WTC11 (cell line): ENCODE measurements around the gene TANGO6. TPM values are rescaled to one million over a fixed set of nuclear protein-coding genes. Genes with fewer than 3 reads are reported as not detected.

ENCODE experiments used
- ATAC-seq: fragments of 200-7000 bp; cut with Tn5 transposase; 2 replicates; pipeline ENCODE4 v1.10.0; 2021; ENCODE audit warnings: mild to moderate bottlenecking, moderate library complexity
- CTCF ChIA-PET: fragments of 300-600 bp; sonication (Branson Sonifier 250); formaldehyde crosslinking; loops from one replicate; lab custom pipeline; 2021; ENCODE audit warnings: antibody characterized with exemption; lab: Charles Lee
- POLR2A ChIA-PET: fragments of 350-600 bp; sonication (Branson Sonifier 250); formaldehyde crosslinking; loops from one replicate; lab custom pipeline; 2021; ENCODE audit warnings: antibody characterized with exemption; lab: Charles Lee
- DNase-seq: peaks from one replicate; pipeline ENCODE4 v3.0.0; 2021; ENCODE audit warnings: low spot score
- H3K27ac Mint-ChIP-seq: 2 replicates; pipeline ENCODE4 v1.8.0; 2021; ENCODE audit warnings: mixed read lengths
- H3K27me3 Mint-ChIP-seq: 2 replicates; pipeline ENCODE4 v1.8.0; 2021; ENCODE audit warnings: low read depth, mild to moderate bottlenecking, moderate library complexity, mixed read lengths
- H3K36me3 Mint-ChIP-seq: 2 replicates; pipeline ENCODE4 v1.8.0; 2021; ENCODE audit warnings: mixed read lengths
- H3K4me1 Mint-ChIP-seq: 2 replicates; pipeline ENCODE4 v1.8.0; 2022; ENCODE audit warnings: mixed read lengths
- H3K4me3 Mint-ChIP-seq: 2 replicates; pipeline ENCODE4 v1.8.0; 2021; ENCODE audit warnings: mild to moderate bottlenecking, moderate library complexity, mixed read lengths
- H3K9me3 Mint-ChIP-seq: 2 replicates; pipeline ENCODE4 v1.8.0; 2021; ENCODE audit warnings: mixed read lengths
- CBFB ChIP-seq: sonication (generic); formaldehyde crosslinking; IDR thresholded peaks from 2 replicates; pipeline ENCODE4 v1.8.1; 2022; ENCODE audit warnings: mild to moderate bottlenecking, low read depth, missing genetic modification reagents
- ETV6 ChIP-seq: sonication (generic); formaldehyde crosslinking; IDR thresholded peaks from 2 replicates; pipeline ENCODE4 v1.8.1; 2022; ENCODE audit warnings: mild to moderate bottlenecking, missing genetic modification reagents
- GTF2I ChIP-seq: fragments of 250-450 bp; sonication (Bioruptor Pico); conservative IDR thresholded peaks from 2 replicates; pipeline ENCODE4 v1.4.0; 2021; ENCODE audit warnings: mild to moderate bottlenecking
- HMGA2 ChIP-seq: fragments of 250-450 bp; sonication (Bioruptor Pico); IDR thresholded peaks from 2 replicates; pipeline ENCODE4 v1.4.0; 2021; ENCODE audit warnings: mild to moderate bottlenecking, moderate library complexity
- KAT7 ChIP-seq: sonication (generic); formaldehyde crosslinking; IDR thresholded peaks from 2 replicates; pipeline ENCODE4 v1.8.1; 2023; ENCODE audit warnings: missing genetic modification reagents, mild to moderate bottlenecking, borderline replicate concordance
- NFATC4 ChIP-seq: fragments of 250-450 bp; sonication (Bioruptor Pico); IDR thresholded peaks from 2 replicates; pipeline ENCODE4 v1.9.0; 2021; ENCODE audit warnings: mild to moderate bottlenecking
- NFE2L1 ChIP-seq: sonication (generic); formaldehyde crosslinking; IDR thresholded peaks from 2 replicates; pipeline ENCODE4 v1.8.1; 2023; ENCODE audit warnings: missing genetic modification reagents
- OVOL2 ChIP-seq: fragments of 250-450 bp; sonication (Bioruptor Pico); IDR thresholded peaks from 2 replicates; pipeline ENCODE4 v1.9.0; 2021; ENCODE audit warnings: mild to moderate bottlenecking, borderline replicate concordance
- SMAD3 ChIP-seq: sonication (generic); formaldehyde crosslinking; IDR thresholded peaks from 2 replicates; pipeline ENCODE4 v1.8.0; 2022; ENCODE audit warnings: missing genetic modification reagents, mild to moderate bottlenecking, borderline replicate concordance
- SP1 ChIP-seq: sonication (generic); formaldehyde crosslinking; conservative IDR thresholded peaks from 2 replicates; pipeline ENCODE4 v1.8.1; 2022; ENCODE audit warnings: missing genetic modification reagents
- ZNF121 ChIP-seq: sonication (generic); formaldehyde crosslinking; IDR thresholded peaks from 2 replicates; pipeline ENCODE4 v1.8.0; 2023; ENCODE audit warnings: missing genetic modification reagents
- ZNF396 ChIP-seq: fragments of 250-450 bp; sonication (Bioruptor Pico); IDR thresholded peaks from 2 replicates; pipeline ENCODE4 v1.8.0; 2021; ENCODE audit warnings: mild to moderate bottlenecking, moderate library complexity, borderline replicate concordance
- ZNF416 ChIP-seq: fragments of 250-450 bp; sonication (Bioruptor Pico); IDR thresholded peaks from 2 replicates; pipeline ENCODE4 v1.9.0; 2021; ENCODE audit warnings: mild to moderate bottlenecking, inconsistent platforms
- total RNA-seq: library from RNA; stranded (reverse); gene quantifications from 3 replicates; pipeline ENCODE4 v1.2.3, GENCODE V29; 2021
- TF ChIP-seq, protein P1 (sequence below): sonication (generic); formaldehyde crosslinking; IDR thresholded peaks from 2 replicates; pipeline ENCODE4 v1.8.1; 2023; ENCODE audit warnings: mild to moderate bottlenecking, missing genetic modification reagents
- TF ChIP-seq, protein P2 (sequence below): sonication (generic); formaldehyde crosslinking; conservative IDR thresholded peaks from 2 replicates; pipeline ENCODE4 v1.8.1; 2023; ENCODE audit warnings: mild to moderate bottlenecking, low read depth, missing genetic modification reagents, moderate library complexity
- TF ChIP-seq, protein P3 (sequence below): sonication (generic); formaldehyde crosslinking; IDR thresholded peaks from 2 replicates; pipeline ENCODE4 v1.8.1; 2022; ENCODE audit warnings: mild to moderate bottlenecking, missing genetic modification reagents, moderate library complexity, borderline replicate concordance
- TF ChIP-seq, protein P4 (sequence below): fragments of 250-450 bp; sonication (Bioruptor Pico); IDR thresholded peaks from 2 replicates; pipeline ENCODE4 v1.8.0; 2021; ENCODE audit warnings: mild to moderate bottlenecking
- TF ChIP-seq, protein P5 (sequence below): fragments of 250-450 bp; sonication (Bioruptor Pico); conservative IDR thresholded peaks from 2 replicates; pipeline ENCODE4 v1.9.0; 2021; ENCODE audit warnings: mild to moderate bottlenecking
- TF ChIP-seq, protein P6 (sequence below): sonication (generic); formaldehyde crosslinking; IDR thresholded peaks from 2 replicates; pipeline ENCODE4 v1.8.0; 2022; ENCODE audit warnings: mild to moderate bottlenecking, missing genetic modification reagents
- TF ChIP-seq, protein P7 (sequence below): fragments of 250-450 bp; sonication (Bioruptor Pico); IDR thresholded peaks from 2 replicates; pipeline ENCODE4 v1.9.0; 2021; ENCODE audit warnings: moderate library complexity, mild to moderate bottlenecking, inconsistent platforms, borderline replicate concordance

TANGO6 gene
- total RNA-seq, 1 experiment from 2014 or later = 15.6 TPM

DNA sequence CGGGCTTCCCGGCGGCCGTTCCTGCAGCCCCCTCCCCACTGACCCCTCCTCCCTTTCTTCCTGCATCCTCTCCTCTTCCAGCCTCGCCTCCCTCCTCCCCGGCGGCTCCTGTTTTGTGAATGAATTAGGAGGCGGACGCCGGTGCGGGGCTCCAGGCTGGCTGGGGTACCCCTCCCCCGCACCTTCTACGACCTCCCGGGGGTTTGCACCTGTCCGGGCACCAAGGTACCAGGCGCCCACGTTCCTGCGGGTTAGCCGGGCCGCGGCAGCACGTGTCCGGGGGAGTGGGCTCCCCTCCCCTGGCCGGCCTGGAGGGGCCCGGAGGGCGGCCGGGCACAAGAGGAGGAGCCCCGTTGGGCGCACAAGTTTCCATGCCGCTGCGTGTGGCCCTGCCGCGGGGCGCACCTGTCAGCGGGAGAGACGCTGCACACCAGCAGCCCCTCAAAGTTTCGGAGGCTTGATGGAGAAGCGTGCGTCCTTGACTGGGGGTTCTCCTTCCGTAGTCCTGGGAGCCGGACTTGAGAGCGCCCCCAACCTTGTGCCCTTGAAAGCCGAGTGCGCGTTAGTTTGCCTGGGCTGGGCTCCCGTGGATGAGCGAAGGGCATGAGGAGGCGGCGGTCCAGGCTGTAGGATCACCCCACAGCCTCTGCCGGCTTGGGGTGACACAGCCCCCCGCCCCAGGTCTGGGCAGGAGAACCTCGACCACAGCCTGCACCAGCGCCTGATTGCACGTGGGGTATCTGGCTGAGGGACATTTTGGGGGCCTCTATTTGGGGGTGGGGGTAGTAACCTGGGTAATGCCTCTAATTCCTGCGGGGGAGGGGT is 263.4 kb downstream of the TANGO6 start (continued):
- TF ChIP-seq, protein P1, sequence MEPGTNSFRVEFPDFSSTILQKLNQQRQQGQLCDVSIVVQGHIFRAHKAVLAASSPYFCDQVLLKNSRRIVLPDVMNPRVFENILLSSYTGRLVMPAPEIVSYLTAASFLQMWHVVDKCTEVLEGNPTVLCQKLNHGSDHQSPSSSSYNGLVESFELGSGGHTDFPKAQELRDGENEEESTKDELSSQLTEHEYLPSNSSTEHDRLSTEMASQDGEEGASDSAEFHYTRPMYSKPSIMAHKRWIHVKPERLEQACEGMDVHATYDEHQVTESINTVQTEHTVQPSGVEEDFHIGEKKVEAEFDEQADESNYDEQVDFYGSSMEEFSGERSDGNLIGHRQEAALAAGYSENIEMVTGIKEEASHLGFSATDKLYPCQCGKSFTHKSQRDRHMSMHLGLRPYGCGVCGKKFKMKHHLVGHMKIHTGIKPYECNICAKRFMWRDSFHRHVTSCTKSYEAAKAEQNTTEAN (CRISPR knock-in tag) = no peak
- TF ChIP-seq, protein P2, sequence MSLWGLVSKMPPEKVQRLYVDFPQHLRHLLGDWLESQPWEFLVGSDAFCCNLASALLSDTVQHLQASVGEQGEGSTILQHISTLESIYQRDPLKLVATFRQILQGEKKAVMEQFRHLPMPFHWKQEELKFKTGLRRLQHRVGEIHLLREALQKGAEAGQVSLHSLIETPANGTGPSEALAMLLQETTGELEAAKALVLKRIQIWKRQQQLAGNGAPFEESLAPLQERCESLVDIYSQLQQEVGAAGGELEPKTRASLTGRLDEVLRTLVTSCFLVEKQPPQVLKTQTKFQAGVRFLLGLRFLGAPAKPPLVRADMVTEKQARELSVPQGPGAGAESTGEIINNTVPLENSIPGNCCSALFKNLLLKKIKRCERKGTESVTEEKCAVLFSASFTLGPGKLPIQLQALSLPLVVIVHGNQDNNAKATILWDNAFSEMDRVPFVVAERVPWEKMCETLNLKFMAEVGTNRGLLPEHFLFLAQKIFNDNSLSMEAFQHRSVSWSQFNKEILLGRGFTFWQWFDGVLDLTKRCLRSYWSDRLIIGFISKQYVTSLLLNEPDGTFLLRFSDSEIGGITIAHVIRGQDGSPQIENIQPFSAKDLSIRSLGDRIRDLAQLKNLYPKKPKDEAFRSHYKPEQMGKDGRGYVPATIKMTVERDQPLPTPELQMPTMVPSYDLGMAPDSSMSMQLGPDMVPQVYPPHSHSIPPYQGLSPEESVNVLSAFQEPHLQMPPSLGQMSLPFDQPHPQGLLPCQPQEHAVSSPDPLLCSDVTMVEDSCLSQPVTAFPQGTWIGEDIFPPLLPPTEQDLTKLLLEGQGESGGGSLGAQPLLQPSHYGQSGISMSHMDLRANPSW (CRISPR knock-in tag) = no peak
- TF ChIP-seq HMGA2 (CRISPR knock-in tag) = no peak
- no peak for TF ChIP-seq ZNF121 (CRISPR knock-in tag)
- TF ChIP-seq ZNF416 = no peak
- peak; percentile 7; the same call in 1 of the 2 replicates for TF ChIP-seq ETV6
- no peak for TF ChIP-seq SP1 (CRISPR knock-in tag)
- TF ChIP-seq, protein P3, sequence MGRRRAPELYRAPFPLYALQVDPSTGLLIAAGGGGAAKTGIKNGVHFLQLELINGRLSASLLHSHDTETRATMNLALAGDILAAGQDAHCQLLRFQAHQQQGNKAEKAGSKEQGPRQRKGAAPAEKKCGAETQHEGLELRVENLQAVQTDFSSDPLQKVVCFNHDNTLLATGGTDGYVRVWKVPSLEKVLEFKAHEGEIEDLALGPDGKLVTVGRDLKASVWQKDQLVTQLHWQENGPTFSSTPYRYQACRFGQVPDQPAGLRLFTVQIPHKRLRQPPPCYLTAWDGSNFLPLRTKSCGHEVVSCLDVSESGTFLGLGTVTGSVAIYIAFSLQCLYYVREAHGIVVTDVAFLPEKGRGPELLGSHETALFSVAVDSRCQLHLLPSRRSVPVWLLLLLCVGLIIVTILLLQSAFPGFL = no peak
- no peak for TF ChIP-seq NFATC4 (CRISPR knock-in tag)
- TF ChIP-seq KAT7 = no peak
- TF ChIP-seq, protein P4, sequence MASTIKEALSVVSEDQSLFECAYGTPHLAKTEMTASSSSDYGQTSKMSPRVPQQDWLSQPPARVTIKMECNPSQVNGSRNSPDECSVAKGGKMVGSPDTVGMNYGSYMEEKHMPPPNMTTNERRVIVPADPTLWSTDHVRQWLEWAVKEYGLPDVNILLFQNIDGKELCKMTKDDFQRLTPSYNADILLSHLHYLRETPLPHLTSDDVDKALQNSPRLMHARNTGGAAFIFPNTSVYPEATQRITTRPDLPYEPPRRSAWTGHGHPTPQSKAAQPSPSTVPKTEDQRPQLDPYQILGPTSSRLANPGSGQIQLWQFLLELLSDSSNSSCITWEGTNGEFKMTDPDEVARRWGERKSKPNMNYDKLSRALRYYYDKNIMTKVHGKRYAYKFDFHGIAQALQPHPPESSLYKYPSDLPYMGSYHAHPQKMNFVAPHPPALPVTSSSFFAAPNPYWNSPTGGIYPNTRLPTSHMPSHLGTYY = no peak
- no peak for TF ChIP-seq GTF2I (CRISPR knock-in tag)
- TF ChIP-seq, protein P5, sequence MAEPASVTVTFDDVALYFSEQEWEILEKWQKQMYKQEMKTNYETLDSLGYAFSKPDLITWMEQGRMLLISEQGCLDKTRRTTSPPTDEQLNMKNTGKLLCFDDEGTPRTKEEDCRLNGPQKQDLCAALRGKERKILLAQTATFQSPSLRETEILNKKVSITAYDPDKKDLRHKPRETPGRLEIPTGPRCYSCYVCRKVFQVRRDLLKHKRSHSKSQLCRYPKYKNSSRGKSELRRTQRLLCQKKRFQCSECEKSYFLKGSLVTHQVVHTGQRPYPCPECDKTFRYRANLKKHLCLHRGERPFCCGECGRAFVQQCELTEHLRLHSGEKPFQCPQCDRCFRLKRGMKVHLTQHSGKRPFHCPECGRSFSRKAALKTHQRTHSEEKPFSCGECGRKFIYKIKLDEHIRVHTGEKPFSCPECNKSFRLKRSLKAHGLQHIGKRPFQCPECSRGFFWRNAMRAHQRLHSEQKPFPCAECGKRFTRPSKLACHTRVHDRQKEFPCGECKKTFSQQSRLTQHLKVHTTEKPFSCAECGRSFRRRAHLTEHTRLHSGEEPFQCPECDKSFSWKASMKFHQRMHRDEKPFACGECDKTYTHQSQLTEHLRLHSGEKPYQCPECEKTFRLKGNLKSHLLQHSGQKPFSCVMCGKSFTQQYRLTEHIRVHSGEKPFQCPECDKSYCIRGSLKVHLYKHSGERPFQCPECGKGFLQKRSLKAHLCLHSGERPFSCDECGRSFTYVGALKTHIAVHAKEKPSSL = no peak
- TF ChIP-seq CBFB = no peak
- TF ChIP-seq, protein P6, sequence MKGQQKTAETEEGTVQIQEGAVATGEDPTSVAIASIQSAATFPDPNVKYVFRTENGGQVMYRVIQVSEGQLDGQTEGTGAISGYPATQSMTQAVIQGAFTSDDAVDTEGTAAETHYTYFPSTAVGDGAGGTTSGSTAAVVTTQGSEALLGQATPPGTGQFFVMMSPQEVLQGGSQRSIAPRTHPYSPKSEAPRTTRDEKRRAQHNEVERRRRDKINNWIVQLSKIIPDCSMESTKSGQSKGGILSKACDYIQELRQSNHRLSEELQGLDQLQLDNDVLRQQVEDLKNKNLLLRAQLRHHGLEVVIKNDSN = peak; percentile 38; the same call in 1 of the 2 replicates

DNA sequence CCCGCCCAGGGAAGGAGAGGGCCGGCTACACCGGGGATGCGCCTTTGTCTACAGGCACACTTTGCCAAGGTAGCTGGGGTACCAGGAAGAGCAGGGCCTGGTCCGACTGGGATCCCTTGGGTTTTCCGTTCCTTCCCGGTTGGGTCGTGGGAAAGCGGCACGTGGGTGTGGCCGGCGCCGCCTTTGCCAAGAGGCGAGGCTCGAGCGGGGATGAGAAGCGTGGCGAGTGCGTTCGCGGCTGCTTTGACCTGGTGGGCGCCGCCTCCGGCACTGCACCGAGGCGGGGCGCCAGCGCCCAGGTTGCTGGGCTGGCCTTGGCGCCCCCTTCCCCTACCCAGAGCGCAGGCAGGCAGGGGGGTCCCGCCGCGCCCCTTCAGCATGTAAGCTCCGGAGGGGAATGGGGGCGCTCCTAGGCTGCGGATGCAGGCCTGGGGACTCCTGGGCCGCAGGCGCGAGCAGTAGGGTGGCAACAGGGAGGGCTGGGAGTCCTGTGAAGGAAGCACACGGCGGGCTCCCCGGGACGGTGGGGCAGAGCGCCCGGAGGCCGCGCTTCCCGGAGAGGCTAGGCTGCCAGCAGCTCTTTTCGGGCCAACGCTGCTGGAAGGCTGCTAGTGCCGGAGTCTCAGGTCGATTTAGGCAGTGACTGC is 264.1 kb downstream of the TANGO6 start:
- DNase-seq (peak; percentile 52), ATAC-seq (peak; percentile 8)
- ChIA-PET POLR2A (interaction anchor here (0.9 kb wide), 1 partner anchor 29 kb away, joined by 3 read pairs; no protein-coding TSS in a partner anchor), CTCF (interaction anchor here (0.9 to 1.9 kb wide), 10 partner anchors 11 to 119 kb away, joined by 3 to 9 read pairs (median 4); no protein-coding TSS in a partner anchor)
- Mint-ChIP-seq H3K27ac (peak overlapping the region; percentile 80), H3K36me3 (peaks cover 28% of the 10 kb centered on the region), H3K4me3 (peak overlapping the region; percentile 88), H3K9me3 (no peaks in the 10 kb centered on the region), H3K4me1 (peaks cover 63% of the 10 kb centered on the region), H3K27me3 (peaks cover 6% of the 10 kb centered on the region; the same call in 1 of the 2 replicates)
- TF ChIP-seq SMAD3 (CRISPR knock-in tag) (no peak; the same call in 1 of the 2 replicates), ZNF396 (CRISPR knock-in tag) (no peak), OVOL2 (CRISPR knock-in tag) (no peak), NFE2L1 (CRISPR knock-in tag) (no peak)
- TF ChIP-seq, protein P7, sequence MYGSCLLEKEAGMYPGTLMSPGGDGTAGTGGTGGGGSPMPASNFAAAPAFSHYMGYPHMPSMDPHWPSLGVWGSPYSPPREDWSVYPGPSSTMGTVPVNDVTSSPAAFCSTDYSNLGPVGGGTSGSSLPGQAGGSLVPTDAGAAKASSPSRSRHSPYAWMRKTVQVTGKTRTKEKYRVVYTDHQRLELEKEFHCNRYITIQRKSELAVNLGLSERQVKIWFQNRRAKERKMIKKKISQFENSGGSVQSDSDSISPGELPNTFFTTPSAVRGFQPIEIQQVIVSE (CRISPR knock-in tag) = no peak
- TF ChIP-seq, protein P4 = no peak
